H1 (cell line): ENCODE results near the gene SLC7A10.

ENCODE experiments used
- CTCF ChIP-seq, 3 experiments: IDR thresholded peaks; 1 replicate in 2 of 3; 2 replicates in 1 of 3; pipeline versions ENCODE4 v1.5.1 to v1.6.1; 2011; ENCODE audit warnings: low read length in 3 of 3, mild to moderate bottlenecking in 3 of 3, inconsistent platforms in 2 of 3, low read depth in 1 of 3, moderate library complexity in 1 of 3; ENCODE audit not compliant: insufficient read depth in 1 of 3; ENCODE audit errors: control extremely low read depth in 1 of 3
- GABPA ChIP-seq: IDR thresholded peaks from 2 replicates; pipeline ENCODE4 v1.6.1; 2011; ENCODE audit warnings: mild to moderate bottlenecking, low read length, moderate library complexity, borderline replicate concordance; ENCODE audit not compliant: insufficient read depth
- HDAC2 ChIP-seq, 2 experiments: fragments of 300-600 bp in 1 of 2; sonication (generic) in 1 of 2; IDR thresholded peaks; 2 replicates each; pipeline ENCODE4 v1.6.1; 2011 to 2012; ENCODE audit warnings: low read depth in 2 of 2, low read length in 2 of 2, mild to moderate bottlenecking in 2 of 2, moderate library complexity in 2 of 2, borderline replicate concordance in 1 of 2, inconsistent platforms in 1 of 2
- JUND ChIP-seq: IDR thresholded peaks from 2 replicates; pipeline ENCODE4 v1.6.1; 2011; ENCODE audit warnings: mild to moderate bottlenecking, improper control_type of control experiment, low read length
- KDM1A ChIP-seq: fragments of 200-600, 300-600 bp; sonication (generic); IDR thresholded peaks from 2 replicates; pipeline ENCODE4 v1.7.1; 2016; ENCODE audit warnings: mild to moderate bottlenecking, low read length, borderline replicate concordance
- KDM5A ChIP-seq: fragments of 200-600 bp; IDR thresholded peaks from 2 replicates; pipeline ENCODE4 v1.7.1; 2012; ENCODE audit warnings: mild to moderate bottlenecking, low read length, inconsistent platforms, mixed read lengths
- MAFK ChIP-seq: IDR thresholded peaks from 2 replicates; pipeline ENCODE4 v1.6.1; 2012; ENCODE audit warnings: low read depth, mild to moderate bottlenecking, improper control_type of control experiment, low read length
- POLR2A ChIP-seq, 2 experiments: IDR thresholded peaks; 1 replicate in 1 of 2; 2 replicates in 1 of 2; pipeline ENCODE4 v1.6.1; 2011; ENCODE audit warnings: low read depth in 2 of 2, low read length in 2 of 2, mild to moderate bottlenecking in 2 of 2; ENCODE audit errors: control extremely low read depth in 1 of 2
- POLR2AphosphoS5 ChIP-seq: IDR thresholded peaks from 2 replicates; pipeline ENCODE4 v1.6.1; 2011; ENCODE audit warnings: low read depth, low read length
- POU5F1 ChIP-seq: IDR thresholded peaks from 2 replicates; pipeline ENCODE4 v1.6.1; 2011; ENCODE audit warnings: low read depth, mild to moderate bottlenecking, low read length, moderate library complexity
- RAD21 ChIP-seq, 2 experiments: IDR thresholded peaks in 1 of 2; conservative IDR thresholded peaks in 1 of 2; 2 replicates each; pipeline ENCODE4 v1.6.1; 2011; ENCODE audit warnings: low read depth in 2 of 2, low read length in 2 of 2, improper control_type of control experiment in 1 of 2, inconsistent platforms in 1 of 2, mild to moderate bottlenecking in 1 of 2, moderate library complexity in 1 of 2
- SUZ12 ChIP-seq: fragments of 200-600 bp; sonication (generic); IDR thresholded peaks from 2 replicates; pipeline ENCODE4 v1.6.1; 2012; ENCODE audit warnings: mild to moderate bottlenecking, inconsistent platforms, low read length, moderate library complexity, mixed read lengths
- TAF1 ChIP-seq: IDR thresholded peaks from 2 replicates; pipeline ENCODE4 v1.6.1; 2011; ENCODE audit warnings: mild to moderate bottlenecking, low read depth, low read length
- ZNF274 ChIP-seq: IDR thresholded peaks from 2 replicates; pipeline ENCODE4 v1.7.0; 2012; ENCODE audit warnings: low read length, borderline replicate concordance; ENCODE audit errors: extremely low read depth

DNA sequence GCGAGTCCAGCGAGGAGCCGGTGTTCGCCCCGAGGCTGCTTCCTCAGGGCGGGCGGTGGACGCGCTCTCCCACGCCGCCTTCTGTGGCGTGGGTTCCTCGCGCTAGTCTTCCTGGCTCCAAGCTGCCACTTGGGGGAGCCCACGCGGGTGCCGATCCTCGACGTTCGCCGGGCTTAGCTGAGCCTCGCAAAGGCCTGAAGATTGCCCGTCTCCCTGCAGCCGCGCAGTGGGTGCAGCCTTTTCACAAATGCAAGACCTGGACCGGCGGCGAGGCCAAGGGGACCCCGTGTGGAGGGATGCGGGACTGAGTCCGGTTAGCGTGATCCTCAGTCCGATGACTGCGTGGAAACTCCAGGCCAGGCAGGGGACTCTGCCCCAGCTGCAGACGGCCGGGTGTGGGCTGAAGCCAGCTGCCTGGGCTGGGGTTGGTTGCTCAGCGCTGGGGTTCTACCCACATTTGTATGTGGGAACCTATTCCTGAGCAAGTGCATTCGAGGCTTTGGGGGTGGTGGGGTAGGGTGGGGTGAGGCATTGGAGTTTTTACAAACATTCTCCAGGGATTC lies 48.2 kb downstream of the SLC7A10 start:
- peak in 1 of 3 experiments; percentile 37; a peak in 1 of 4 replicates for TF ChIP-seq CTCF (IDR thresholded peaks at IDR 0.05; ENCODE audit: control extremely low read depth in 1 of 3, insufficient read depth in 1 of 3, low read depth in 1 of 3, low read length in 3 of 3)
- no peak for TF ChIP-seq KDM1A
- no peak for TF ChIP-seq POU5F1
- no peak for TF ChIP-seq SUZ12
- TF ChIP-seq KDM5A = no peak
- TF ChIP-seq POLR2A (IDR thresholded peaks at IDR 0.05; ENCODE audit: control extremely low read depth in 1 of 2, low read depth in 2 of 2, low read length in 2 of 2) = no peak
- TF ChIP-seq POLR2AphosphoS5 = no peak
- no peak for TF ChIP-seq GABPA
- no peak for TF ChIP-seq MAFK
- no peak for TF ChIP-seq ZNF274
- no peak for TF ChIP-seq TAF1
- no peak for TF ChIP-seq JUND
- no peak for TF ChIP-seq HDAC2 (IDR thresholded peaks at IDR 0.05; ENCODE audit: borderline replicate concordance in 1 of 2, low read depth in 2 of 2, low read length in 2 of 2)
- TF ChIP-seq RAD21 (IDR thresholded peaks at IDR 0.05 in 1 of 2, conservative IDR thresholded peaks at IDR 0.05 in 1 of 2; ENCODE audit: low read depth in 2 of 2, low read length in 2 of 2) = 0 out of 4 replicates have a peak, but pooled peaks of 1 of the 2 experiments have one; percentile 2
